Measurements from ENCODE around the gene KLHDC8B. TPM values are rescaled to one million over a fixed set of nuclear protein-coding genes. Genes with fewer than 3 reads are reported as not detected.
A peak's percentile ranks its signal among the peaks of the same experiment; 100 is the strongest.

The KLHDC8B gene
- total RNA-seq, 1 donor from 2014 or later: 128 TPM

- DNase-seq (ENCODE audit: missing footprints) (no peak), ATAC-seq (no peak)
- intact Hi-C loops (cut with DNase I): no loop called here
Observed at GRCh38 chr3:49153349-49153912, 18.0 kb upstream of the KLHDC8B start.

- DNase-seq (ENCODE audit: missing footprints): no peak
- intact Hi-C loops (cut with DNase I): no loop called here
- ATAC-seq: no peak
Observed at GRCh38 chr3:49157289-49157688, 14.1 kb upstream of the KLHDC8B start.

- intact Hi-C loops (cut with DNase I): no loop called here
- peak; percentile 20 for ATAC-seq
- no peak for DNase-seq (ENCODE audit: missing footprints)
Observed at GRCh38 chr3:49158103-49158709, 13.2 kb upstream of the KLHDC8B start.

- no peak for ATAC-seq
- DNase-seq (ENCODE audit: missing footprints): no peak
- intact Hi-C loops (cut with DNase I): no loop called here
Observed at GRCh38 chr3:49158792-49159191, 12.6 kb upstream of the KLHDC8B start.

- DNase-seq (ENCODE audit: missing footprints) (no peak), ATAC-seq (no peak)
- intact Hi-C loops (cut with DNase I): no loop called here
Observed at GRCh38 chr3:49161197-49161596, 10.2 kb upstream of the KLHDC8B start.

- intact Hi-C loops (cut with DNase I): no loop called here
- ATAC-seq (no peak), DNase-seq (ENCODE audit: missing footprints) (no peak)
Observed at GRCh38 chr3:49161808-49162530, 9.4 kb upstream of the KLHDC8B start.

- no peak for ATAC-seq
- intact Hi-C loops (cut with DNase I): no loop called here
- DNase-seq (ENCODE audit: missing footprints): no peak
Observed at GRCh38 chr3:49162751-49163419, 8.5 kb upstream of the KLHDC8B start.

GRCh38 chr3:49163609-49164008 is 7.8 kb upstream of the KLHDC8B start:
- intact Hi-C loops (cut with DNase I): no loop called here
- no peak for DNase-seq (ENCODE audit: missing footprints)
- no peak for ATAC-seq

GRCh38 chr3:49164983-49165720 is 6.2 kb upstream of the KLHDC8B start:
- DNase-seq (ENCODE audit: missing footprints) (no peak), ATAC-seq (no peak)
- intact Hi-C loops (cut with DNase I): no loop called here

GRCh38 chr3:49165771-49166751 is 5.3 kb upstream of the KLHDC8B start, which contains the start of gene CCDC71:
Gene CCDC71 (minus strand): TSS chr3:49166331. CDS start chr3:49164208, 2,123 bp downstream.
- intact Hi-C loops (cut with DNase I): loop anchor here (2.0 kb wide), 1 partner anchor 33 kb away; the partner anchor contains the start of gene LAMB2
- ATAC-seq: peak; percentile 72
- peak; percentile 91 for DNase-seq (ENCODE audit: missing footprints)

GRCh38 chr3:49166752-49167556 is 4.4 kb upstream of the KLHDC8B start:
- ATAC-seq: no peak
- no peak for DNase-seq (ENCODE audit: missing footprints)
- intact Hi-C loops (cut with DNase I): loop anchor here (2.0 kb wide), 1 partner anchor 34 kb away; the partner anchor contains the start of gene LAMB2

GRCh38 chr3:49170744-49171118 is 667 bp upstream of the KLHDC8B start:
- intact Hi-C loops (cut with DNase I): loop anchor here (1.0 to 10.0 kb wide), 7 partner anchors 47 to 297 kb away; partner anchors contain the start of genes GPX1, RHOA, TCTA and USP4
- no peak for ATAC-seq
- no peak for DNase-seq (ENCODE audit: missing footprints)

GRCh38 chr3:49171775-49172500 is 540 bp downstream of the KLHDC8B start:
- DNase-seq (ENCODE audit: missing footprints) (no peak), ATAC-seq (no peak)
- intact Hi-C loops (cut with DNase I): loop anchor here (1.0 to 10.0 kb wide), 9 partner anchors 27 to 295 kb away; partner anchors contain the start of genes C3orf62, GPX1, RHOA and TCTA

- DNase-seq (ENCODE audit: missing footprints) (no peak), ATAC-seq (no peak)
- intact Hi-C loops (cut with DNase I): loop anchor here (2.0 to 10.0 kb wide), 8 partner anchors 26 to 295 kb away; partner anchors contain the start of genes C3orf62, GPX1, RHOA and TCTA
Observed at GRCh38 chr3:49172551-49173041, 1.2 kb downstream of the KLHDC8B start.

- intact Hi-C loops (cut with DNase I): loop anchor here (2.0 to 10.0 kb wide), 8 partner anchors 26 to 294 kb away; partner anchors contain the start of genes C3orf62, GPX1, RHOA and TCTA
Observed at GRCh38 chr3:49173116-49173791, 1.9 kb downstream of the KLHDC8B start.

More at GRCh38 chr3:49173116-49173791, 1.9 kb downstream of the KLHDC8B start:
- DNase-seq (ENCODE audit: missing footprints): no peak
- ATAC-seq: peak; percentile 44
